PFSK-1 (cell line): ENCODE data around the gene FSTL4.

ENCODE experiments used
- FOXP2 ChIP-seq: optimal IDR thresholded peaks from 2 replicates; pipeline ENCODE3; 2011; ENCODE audit warnings: borderline replicate concordance, control low read depth, inconsistent platforms; ENCODE audit not compliant: insufficient read depth; ENCODE audit errors: extremely low read length, extremely low read depth
- POLR2AphosphoS5 ChIP-seq: IDR thresholded peaks from 2 replicates; pipeline ENCODE4 v1.6.1; 2012; ENCODE audit warnings: low read depth, mild to moderate bottlenecking, control low read depth, low read length, moderate library complexity
- SIN3A ChIP-seq: IDR thresholded peaks from 2 replicates; pipeline ENCODE4 v1.6.1; 2012; ENCODE audit warnings: mild to moderate bottlenecking, low read length, moderate library complexity, borderline replicate concordance; ENCODE audit not compliant: insufficient read depth
- TAF1 ChIP-seq: IDR thresholded peaks from 2 replicates; pipeline ENCODE4 v1.6.1; 2012; ENCODE audit warnings: low read length, control low read depth, borderline replicate concordance; ENCODE audit not compliant: insufficient read depth
- TF ChIP-seq, protein P1 (sequence below), 2 experiments: IDR thresholded peaks; 2 replicates each; pipeline versions ENCODE4 v1.6.1 to v1.8.0; 2011 to 2012; ENCODE audit warnings: low read depth in 2 of 2, low read length in 2 of 2, control low read depth in 1 of 2, inconsistent platforms in 1 of 2, mild to moderate bottlenecking in 1 of 2, moderate library complexity in 1 of 2; ENCODE audit not compliant: insufficient read depth in 1 of 2

Gene FSTL4

DNA sequence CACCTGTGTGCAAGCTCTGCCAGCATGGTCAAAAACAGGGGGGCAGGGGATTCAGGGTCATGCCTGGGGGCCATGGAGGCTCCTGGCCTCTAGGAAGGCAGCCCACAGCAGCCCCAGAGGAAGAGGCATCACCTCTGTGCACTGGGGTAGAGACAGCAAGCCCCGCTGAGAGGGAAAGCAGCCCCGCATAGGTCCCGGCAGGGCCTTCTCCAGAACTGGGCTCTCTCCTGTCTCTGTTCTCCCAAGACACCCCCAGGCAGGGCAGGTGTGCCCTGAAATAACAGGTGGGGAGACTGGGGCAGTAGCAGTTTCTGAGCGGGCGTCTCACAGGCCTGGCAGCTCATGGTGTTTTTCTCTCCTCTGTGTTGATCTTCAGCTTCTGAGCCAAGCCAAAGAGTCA is 281.4 kb downstream of the FSTL4 start:
- TF ChIP-seq SIN3A = no peak
- no peak for TF ChIP-seq TAF1
- no peak for TF ChIP-seq POLR2AphosphoS5
- no peak for TF ChIP-seq FOXP2
- TF ChIP-seq, protein P1, sequence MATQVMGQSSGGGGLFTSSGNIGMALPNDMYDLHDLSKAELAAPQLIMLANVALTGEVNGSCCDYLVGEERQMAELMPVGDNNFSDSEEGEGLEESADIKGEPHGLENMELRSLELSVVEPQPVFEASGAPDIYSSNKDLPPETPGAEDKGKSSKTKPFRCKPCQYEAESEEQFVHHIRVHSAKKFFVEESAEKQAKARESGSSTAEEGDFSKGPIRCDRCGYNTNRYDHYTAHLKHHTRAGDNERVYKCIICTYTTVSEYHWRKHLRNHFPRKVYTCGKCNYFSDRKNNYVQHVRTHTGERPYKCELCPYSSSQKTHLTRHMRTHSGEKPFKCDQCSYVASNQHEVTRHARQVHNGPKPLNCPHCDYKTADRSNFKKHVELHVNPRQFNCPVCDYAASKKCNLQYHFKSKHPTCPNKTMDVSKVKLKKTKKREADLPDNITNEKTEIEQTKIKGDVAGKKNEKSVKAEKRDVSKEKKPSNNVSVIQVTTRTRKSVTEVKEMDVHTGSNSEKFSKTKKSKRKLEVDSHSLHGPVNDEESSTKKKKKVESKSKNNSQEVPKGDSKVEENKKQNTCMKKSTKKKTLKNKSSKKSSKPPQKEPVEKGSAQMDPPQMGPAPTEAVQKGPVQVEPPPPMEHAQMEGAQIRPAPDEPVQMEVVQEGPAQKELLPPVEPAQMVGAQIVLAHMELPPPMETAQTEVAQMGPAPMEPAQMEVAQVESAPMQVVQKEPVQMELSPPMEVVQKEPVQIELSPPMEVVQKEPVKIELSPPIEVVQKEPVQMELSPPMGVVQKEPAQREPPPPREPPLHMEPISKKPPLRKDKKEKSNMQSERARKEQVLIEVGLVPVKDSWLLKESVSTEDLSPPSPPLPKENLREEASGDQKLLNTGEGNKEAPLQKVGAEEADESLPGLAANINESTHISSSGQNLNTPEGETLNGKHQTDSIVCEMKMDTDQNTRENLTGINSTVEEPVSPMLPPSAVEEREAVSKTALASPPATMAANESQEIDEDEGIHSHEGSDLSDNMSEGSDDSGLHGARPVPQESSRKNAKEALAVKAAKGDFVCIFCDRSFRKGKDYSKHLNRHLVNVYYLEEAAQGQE (IDR thresholded peaks at IDR 0.05; ENCODE audit: insufficient read depth in 1 of 2, low read depth in 2 of 2, low read length in 2 of 2) = no peak

DNA sequence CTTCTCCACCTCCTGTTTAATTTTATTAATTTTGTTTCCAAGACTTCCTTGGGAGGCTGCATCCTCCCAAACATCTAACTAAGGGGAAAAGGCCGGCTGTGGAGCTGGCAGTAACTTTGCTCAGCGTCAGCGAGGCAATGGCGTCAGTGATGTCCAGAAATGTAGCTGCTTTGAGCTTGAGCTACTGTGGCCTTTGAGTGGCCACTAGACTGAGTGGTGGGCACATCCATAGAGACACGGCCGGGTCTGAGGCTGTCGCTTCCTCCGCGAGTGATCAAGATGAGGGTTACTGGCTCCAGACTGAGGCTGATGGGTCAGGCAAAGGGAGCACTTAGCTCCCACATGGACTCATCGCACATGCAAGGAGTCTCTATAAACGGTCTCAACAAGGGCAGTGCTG is 283.5 kb downstream of the FSTL4 start:
- no peak for TF ChIP-seq SIN3A
- no peak for TF ChIP-seq TAF1
- TF ChIP-seq, protein P1 (IDR thresholded peaks at IDR 0.05; ENCODE audit: insufficient read depth in 1 of 2, low read depth in 2 of 2, low read length in 2 of 2) = no peak
- no peak for TF ChIP-seq FOXP2
- TF ChIP-seq POLR2AphosphoS5 = no peak

DNA sequence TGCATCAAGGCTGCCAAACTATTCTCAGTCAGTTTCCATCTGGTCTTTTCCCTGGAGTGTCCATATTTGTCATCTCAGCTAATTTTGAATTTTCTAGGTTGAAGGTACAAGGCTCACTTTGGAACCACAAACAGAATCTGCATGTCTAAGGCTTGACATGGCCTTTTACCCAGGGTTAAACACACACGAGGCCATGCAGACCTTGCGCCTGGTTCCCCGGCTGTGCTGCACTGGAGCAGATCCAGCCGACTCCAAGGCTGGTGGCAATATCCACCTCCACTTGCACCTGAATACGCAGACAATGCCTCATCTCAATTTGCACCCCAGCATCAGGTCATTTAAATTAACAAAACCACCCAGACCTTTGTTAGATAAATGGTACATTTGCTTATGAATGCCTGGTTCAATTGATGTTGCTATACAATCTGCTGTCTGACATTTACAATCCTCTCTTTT is 284.4 kb downstream of the FSTL4 start:
- no peak for TF ChIP-seq POLR2AphosphoS5
- no peak for TF ChIP-seq FOXP2
- no peak for TF ChIP-seq TAF1
- no peak for TF ChIP-seq SIN3A
- TF ChIP-seq, protein P1 (IDR thresholded peaks at IDR 0.05; ENCODE audit: insufficient read depth in 1 of 2, low read depth in 2 of 2, low read length in 2 of 2) = no peak

DNA sequence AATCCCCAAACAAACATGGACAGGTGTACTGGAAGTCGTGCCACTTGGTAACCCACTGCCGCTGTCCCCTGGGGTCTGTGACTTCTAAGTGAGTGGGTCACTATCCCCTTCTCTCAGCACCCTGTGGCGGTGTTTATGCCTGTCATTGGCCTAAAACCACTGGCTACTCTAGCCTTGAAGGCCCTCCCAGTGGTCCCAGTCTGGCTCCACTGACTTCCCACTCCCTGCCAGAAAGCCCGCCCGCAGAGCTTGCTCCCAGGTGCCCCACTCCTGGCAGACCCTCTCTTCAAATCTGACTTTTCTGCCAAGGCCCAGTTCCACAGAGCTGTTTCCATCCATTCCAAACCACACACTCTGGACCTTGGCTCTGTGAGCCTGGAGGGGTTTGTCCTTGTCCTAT is 286.0 kb downstream of the FSTL4 start:
- TF ChIP-seq FOXP2 = no peak
- no peak for TF ChIP-seq POLR2AphosphoS5

DNA sequence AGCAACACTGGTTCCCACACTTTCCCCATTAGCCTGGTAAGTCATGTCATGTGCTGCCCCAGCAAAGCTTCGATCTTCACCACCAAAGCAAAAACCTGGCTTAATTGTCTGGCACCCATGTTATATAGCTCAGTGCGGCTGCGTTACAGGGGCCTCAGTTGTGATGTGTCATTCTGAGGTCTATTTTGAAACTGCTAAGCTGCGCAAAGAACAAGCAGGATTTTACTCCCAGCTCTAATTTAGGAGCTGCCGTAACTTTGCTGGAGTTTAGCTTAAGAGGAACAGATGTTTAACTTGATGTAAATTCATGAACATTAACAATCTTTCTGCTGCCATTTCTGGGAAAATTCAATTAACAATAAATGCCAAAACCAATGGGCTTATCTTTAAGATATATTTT is 286.5 kb downstream of the FSTL4 start:
- TF ChIP-seq POLR2AphosphoS5 = no peak
- no peak for TF ChIP-seq FOXP2
- TF ChIP-seq TAF1 = no peak
- TF ChIP-seq SIN3A = no peak
- TF ChIP-seq, protein P1 (IDR thresholded peaks at IDR 0.05; ENCODE audit: insufficient read depth in 1 of 2, low read depth in 2 of 2, low read length in 2 of 2) = no peak
